GM19023 (cell line): ENCODE data around the gene NXPH1.
A peak's percentile ranks its signal among the peaks of the same experiment; 100 is the strongest.
"Not testable (repeated sequence)": the region's sequence is repeated elsewhere in the genome, so short reads cannot be mapped to it uniquely, and the experiment has no call there.

Source experiments
- ATAC-seq: cut with Tn5 transposase; IDR thresholded peaks from one replicate; pipeline ENCODE4 v1.9.1; 2021; ENCODE audit warnings: mild to moderate bottlenecking, moderate library complexity; ENCODE audit not compliant: unreplicated experiment

NXPH1 gene

DNA sequence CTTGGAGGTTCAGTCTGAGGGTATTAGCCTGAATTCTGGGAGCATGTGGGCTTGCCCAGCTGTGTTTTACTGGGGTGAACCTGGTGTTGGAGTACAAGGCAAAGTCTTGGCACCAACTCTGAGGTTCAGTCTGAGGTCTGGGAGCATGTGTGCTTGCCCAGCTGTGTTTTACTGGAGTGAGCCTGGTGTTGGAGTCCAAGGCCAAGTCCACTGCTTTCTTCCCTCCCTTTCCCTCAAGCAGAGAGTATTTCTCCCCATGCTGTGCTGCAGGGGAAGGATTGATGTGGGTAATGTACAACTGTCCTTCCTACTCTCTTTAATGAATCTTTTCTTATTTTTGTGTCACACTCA lies 236.1 kb downstream of the NXPH1 start:
- no peak for ATAC-seq

DNA sequence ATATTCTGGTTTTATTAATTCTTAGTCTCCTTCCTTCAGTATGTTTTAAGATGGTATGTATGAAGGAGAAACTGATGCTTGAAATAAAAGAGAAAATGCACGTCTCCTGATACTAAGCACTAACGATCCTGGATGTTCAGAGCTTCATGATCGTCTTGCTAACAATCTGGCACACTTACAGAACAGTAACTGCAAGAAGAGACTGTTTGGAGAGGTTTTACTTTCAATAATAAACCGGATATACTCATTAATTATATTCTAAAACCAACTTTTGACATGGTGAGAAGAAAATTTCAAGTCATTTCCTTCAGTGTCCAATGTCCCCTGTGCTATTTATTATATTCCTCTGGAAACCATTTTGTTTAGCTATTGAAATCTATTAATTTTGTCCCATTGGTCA lies 251.0 kb downstream of the NXPH1 start:
- ATAC-seq, result no peak

DNA sequence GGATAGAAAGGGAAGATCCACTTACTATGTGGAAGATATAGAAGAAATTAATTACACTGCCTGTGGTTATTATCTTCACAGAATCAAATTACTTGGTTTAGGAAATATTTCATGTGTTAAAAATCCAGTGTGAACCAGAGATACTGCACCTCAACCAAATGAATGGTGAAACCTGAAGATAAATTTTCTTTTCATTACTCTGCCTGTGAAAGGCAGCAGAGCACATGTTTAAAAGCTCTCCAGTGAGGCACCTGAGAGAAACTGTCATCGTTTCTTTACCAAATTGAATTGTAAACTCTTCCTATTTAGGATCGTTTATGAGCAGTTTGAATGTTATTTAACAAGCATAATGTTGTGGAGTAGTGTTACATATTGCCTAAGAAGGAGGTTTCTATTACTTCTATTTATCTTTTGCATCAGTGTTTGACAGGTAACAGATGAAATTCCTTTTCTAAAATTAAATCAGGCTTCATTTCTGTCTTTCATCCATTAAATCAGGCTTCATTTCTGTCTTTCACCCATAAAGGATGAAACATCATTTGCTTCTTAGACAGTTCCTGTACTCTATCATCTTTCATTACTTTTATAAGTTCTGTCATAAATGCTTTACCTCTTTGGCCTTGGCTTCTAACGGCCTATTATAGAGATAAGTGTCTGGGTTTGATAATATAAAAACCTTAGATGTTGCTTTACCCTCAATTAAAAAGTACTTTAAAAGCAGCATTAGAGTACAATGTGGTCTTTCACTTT lies 266.6 kb downstream of the NXPH1 start:
- no peak for ATAC-seq

DNA sequence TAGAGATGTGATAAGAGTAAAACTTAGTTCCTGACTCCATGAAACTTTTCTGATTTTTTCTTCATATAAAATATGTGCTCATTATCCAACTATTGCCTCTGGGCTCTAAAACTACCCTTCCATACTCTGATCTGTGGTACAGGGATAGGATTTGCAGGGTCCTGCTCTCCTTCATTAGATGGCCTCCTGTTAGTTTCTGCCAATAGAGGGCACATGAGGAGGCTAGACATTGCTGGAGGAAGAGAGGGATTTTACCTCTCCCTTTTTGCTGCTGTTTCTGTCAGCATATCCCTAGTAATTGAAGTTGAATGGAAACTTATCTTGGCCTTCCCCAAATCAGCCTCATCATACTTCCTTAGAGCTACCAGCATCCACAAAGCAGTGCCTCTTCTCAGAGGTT lies 269.4 kb downstream of the NXPH1 start:
- no peak for ATAC-seq

DNA sequence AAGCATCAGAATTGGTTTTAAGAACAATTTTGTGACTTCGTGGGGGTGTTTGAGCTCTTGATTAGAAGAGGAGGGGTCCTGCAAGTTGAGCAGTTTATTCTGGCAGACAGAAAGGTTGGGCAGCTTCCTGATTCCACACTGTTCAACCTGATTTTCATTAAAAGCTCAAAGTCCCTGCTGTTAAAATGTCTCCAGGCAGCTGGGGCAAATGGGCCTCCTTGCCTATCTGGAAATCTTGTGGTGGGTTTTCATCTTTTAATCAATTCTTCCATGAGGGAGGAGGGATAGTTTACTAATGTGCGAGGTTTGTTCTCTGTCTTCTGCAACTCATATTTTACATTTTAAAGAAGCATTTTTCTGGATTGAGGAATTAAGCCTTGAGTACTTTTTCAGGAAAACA lies 276.7 kb downstream of the NXPH1 start:
- no peak for ATAC-seq

DNA sequence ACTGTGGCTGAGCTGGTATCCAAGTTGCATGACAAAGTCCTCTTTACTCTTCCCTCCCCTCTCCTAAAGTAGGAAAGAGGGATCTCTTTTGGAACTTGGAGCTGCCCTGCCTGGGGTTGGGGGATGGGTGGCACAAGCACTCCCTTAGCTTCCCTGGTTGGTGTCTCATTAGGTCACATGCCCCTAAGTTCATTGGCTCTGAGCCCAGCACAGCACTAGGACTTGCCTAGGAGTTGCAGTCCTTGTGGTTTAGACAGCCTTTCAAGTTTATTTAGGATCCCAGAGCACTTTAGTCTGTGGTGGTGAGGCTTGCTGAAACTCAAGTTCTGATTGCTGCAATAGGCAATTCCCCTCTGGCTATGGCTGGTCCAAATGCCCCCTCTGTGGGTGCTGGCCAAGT lies 281.4 kb downstream of the NXPH1 start:
- ATAC-seq, result no peak

DNA sequence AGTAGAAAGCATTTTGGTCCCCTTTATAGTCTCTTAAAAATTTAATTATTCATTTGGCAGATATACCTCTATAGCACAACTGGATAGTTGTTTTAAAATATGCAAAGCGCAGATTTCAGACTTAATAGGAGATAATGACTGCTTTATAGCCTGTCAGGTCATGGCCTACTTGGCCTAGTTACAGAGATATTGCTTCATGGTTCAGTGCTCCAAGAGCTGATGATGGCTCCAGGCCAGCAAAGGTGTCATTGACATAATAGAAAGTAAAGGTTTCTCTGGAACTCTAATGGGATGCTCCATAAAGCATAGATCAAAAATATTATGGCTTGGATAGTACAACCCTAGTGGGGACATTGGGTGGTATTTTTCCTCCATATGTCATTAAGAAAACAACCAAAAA lies 285.7 kb downstream of the NXPH1 start:
- ATAC-seq, result no peak

DNA sequence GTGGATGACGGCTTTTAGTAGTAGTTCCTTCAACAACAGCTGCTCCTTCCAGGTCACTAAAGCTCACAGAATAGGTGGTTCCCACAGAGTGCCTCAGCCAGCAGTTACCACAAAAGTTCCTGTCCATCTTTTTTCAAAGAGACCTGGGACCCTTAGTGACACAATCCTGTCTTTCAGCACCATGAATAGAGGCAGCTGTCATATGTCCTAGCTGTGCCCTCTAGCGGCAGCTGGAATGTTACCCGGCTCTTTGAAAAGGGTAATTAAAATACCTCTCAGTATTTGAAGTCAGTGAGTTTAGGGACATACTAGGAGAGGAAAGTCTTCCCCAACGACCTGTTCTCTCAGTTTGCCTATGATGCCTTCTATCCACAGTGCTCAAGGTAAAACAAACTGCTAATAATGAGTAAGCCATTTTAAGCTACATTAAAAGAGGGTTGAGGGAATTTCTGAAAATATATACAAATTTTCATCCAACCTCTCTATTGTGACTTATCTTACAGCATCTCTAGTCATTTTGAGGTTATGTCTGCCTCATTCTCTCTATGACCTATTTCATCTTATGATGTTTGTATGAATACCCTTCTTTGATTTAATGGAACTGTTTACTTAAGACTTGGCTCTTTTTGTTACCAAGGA lies 290.8 kb downstream of the NXPH1 start:
- peak; percentile 79 for ATAC-seq

DNA sequence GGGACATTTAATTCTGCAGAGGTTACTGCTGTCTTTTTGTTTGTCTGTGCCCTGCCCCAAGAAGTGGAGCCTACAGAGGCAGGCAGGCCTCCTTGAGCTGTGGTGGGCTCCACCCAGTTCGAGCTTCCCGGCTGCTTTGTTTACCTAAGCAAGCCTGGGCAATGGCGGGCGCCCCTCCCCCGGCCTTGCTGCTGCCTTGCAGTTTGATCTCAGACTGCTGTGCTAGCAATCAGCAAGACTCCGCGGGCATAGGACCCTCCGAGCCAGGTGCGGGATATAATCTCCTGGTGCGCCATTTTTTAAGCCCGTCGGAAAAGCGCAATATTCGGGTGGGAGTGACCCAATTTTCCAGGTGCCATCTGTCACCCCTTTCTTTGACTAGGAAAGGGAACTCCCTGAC lies 298.3 kb downstream of the NXPH1 start:
- ATAC-seq, result not testable (repeated sequence)

DNA sequence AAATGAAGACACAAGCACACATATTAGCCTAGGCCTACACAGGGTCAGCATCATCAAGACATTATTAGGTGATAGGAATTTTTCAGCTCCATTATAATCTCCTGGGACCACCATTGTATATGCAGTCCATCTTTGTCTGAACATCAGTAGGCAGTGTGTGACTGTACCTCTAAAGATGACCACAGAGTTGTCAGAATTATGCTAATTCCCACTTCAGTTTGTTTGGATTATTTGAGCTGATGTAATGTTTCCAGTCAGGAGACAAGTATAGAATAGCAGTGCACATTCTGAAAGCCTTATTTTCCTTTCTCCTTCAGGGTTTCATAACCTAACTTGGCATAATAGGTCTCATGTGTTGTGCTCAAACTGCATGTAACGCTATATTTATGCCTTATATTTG lies 306.4 kb downstream of the NXPH1 start:
- ATAC-seq, result no peak

DNA sequence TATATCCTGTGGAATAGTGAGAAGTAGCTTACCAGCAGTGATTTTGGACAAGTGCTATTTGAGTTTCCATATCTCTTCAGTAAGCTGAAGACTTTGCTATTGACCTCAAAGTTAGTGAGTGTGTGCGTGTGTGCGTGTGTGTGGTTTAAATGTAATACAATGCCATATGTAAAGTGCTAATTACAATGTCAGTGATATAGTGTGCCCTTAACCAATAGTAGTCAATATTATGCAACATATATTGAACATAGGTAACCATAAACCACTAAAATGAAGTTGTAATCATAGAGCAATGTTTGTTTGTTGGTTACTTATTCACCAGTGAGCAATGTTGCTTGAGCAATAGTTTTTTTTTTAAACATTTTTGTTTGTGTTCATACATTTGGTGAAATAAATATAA lies 309.4 kb downstream of the NXPH1 start:
- ATAC-seq, result no peak

DNA sequence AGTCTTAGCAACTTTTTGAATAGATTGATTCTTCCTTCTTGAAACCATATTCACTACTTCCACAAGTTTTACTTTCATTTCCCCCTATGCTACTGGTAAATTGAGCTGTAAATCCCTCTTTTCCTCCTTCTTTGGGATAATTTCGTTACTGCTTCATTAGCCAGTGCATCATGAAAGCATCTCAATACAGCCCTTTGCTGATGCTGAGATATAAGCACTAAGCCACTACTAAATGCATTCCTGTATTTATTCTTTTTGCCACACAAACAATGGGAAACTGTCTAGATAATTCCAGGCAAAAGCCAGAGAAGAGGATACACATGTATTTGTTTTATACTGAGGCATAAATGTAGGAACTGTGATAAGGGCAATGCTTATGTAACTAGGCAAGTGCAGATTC lies 313.9 kb downstream of the NXPH1 start:
- no peak for ATAC-seq

DNA sequence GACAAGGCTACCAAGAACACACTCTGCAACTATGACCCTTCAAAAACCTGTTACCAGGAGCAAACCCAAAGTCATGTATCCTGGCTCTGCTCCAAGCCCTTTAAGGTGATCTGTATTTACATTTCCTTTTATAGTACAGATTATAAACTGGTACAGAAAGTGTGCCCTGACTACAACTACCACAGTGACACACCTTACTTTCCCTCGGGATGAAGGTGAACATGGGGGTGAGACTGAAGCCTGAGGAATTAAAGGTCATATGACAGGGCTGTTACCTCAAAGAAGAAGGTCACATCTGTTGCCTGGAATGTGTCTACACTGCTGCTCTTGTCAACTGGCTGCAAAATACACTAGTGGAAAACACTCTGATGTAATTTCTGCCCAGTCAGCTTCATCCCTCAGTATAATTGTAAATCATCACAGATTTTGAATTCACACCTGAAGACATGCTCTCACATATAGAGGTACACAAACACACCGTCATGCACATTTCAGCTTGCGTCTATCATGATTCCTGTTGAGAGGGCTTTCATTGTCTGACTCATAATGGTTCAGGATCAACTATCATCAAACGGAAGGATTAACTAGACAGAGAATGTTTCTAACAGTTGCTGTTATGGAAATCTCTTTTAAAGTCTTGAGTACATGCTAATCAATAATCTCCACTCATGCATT lies 318.3 kb downstream of the NXPH1 start:
- no peak for ATAC-seq

DNA sequence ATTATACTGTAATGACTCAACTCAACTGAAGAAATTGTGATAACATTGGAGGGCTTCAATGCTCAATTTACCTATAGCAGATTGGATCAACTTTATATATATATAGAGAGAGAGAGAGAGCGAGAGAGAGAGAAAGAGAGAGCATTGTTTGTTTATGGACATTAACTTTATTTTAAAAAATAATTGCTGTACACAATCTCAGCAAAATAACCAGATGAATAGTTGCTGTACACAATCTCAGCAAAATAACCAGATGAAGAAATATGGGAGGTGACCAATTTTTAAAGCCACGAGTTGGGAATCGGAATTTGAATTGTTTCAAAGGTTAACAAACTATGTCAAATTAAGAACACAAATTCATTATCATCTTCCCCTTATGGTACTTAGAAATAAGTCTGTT lies 319.9 kb downstream of the NXPH1 start:
- ATAC-seq, result no peak

DNA sequence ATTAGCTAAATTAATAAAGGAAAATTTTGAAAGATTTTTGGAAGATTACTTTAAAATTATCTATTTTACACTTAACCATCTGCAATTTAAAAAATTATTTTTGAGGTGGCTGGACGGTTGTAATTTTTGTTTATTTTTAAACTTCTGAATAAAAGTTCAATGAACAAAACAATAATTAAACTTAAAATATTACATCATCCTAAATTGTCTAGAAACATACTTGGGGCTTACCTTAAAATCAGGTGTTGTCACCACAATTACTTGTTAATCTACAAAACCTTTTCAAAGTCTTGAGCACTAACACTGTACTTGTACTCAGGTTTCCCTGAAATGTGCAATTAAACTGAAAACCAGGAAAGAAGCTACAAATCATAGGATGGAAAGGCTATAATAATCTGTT lies 328.3 kb downstream of the NXPH1 start:
- ATAC-seq, result no peak

DNA sequence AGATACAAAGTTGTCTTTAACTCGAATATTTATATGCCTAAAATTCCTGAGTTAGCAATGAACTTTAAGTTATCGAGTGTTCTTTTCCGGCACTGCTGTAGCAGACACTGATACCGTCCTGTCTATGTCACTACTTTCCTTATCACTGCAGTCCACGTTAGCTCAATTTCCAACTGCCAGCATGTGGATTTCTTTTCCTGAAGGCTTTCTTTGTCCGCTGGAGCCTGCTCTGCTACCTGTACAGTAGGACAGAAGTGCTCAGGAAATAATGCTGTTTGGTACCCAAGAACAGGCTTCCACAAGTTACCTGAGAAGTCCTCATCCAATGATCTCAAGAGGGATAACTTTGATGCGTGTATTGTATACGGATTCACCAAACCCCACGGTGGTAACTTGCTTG lies 329.4 kb downstream of the NXPH1 start:
- ATAC-seq, result no peak

DNA sequence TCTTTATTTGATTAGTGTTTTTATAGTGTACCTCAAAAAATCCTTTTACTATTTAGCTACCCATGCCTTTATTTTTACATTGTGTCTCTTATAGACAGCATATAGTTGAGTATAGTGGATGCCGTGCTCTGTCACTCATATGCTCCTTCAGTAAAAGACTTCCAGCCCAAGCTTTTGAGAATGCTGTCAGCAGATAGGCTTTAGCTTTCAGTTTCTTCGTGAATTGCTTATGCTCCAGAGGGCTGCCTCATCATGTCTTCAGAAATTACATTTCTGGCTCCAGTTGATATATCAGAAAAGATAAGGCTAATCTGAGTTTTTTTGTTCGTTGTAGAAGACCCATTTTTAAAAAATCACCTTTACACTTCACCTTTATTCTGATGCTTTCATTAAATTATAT lies 332.0 kb downstream of the NXPH1 start:
- ATAC-seq, result no peak

DNA sequence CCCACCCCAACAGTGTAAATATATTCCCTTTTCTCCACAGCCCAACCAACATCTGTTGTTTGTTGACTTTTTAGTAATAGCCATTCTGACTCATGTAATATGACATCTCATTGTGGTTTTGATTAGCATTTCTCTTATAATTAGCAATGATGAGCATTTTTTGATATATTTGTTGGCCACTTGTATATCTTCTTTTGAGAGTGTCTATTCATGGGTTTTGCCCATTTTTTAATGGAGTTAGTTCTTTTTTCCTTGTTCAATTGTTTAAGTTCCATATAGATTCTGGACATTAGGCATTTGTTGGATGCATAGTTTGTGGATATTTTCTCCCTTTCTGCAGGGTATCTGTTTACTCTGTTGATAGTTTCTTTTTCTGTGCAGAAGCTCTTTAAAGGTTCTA lies 340.1 kb downstream of the NXPH1 start:
- ATAC-seq, result no peak

DNA sequence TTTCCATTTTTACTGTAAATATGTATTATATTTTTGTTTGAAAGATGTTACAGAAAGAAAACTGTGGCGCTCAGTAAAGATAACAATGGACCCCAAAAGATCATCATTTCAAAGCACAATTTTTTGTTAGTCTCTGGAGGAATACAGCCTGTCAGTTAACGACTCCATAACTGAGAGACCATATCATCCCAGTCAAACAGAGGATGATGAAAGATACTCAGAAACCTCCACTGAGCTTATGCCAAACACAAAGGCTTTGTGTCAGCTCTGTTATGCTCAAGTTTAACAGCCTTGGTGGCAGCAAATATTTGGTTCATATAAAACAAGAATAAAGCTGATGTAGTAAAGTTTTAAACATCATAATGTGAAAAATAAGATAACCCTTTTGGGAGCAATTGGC lies 345.1 kb downstream of the NXPH1 start:
- ATAC-seq, result no peak

DNA sequence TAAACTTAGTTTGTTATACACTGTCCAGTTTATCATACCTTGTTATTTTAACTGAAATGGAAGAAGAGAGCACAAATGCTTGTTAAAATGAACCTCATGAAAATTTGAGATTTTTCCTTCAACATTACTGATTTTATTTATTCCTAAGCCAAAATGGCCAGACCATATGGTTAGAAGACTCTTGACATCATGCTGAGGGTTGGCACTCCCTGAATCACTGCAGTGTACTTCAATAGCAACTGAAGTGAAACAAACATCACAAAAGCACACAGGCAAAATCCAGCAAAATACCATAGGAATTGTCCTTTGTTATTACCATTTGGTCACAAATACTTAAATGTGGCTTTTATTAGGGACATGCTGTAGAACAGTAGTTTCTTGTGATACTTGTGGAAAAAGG lies 347.8 kb downstream of the NXPH1 start:
- ATAC-seq, result no peak

DNA sequence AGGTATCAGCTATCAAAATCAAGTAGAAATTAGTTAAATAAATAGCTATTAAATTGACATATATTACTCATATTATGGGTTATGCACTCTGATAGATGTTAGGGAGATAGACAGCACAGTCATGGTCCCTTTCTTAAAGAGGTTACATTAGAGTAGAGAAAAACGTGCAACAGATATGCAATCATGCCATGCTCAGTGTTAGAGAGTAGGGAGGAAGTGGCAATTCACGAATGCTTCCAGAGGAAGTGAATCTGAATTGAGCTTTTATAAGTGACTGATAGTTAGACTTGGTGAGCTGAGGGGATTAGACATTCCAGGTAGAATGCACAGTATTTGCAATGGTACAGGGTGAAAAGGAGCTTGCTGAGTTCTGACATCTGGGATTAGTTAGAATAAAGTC lies 349.8 kb downstream of the NXPH1 start:
- no peak for ATAC-seq

DNA sequence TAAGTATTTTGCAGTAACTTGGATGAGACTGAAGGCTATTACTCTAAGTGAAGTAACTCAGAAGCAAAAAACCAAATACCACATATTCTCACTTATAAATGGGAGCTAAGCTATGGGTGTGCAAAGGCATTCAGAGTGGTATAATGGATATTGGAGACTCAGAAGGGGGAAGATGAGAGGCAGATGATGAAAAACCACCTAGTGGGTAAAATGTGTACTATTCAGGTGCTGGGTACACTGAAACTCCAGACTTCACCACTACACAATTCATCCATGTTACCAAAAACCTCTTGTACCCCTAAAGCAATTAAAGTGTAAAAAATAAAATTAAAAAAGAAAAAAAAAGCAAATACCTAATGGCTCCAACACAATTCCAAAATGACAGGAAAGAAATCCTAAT lies 351.7 kb downstream of the NXPH1 start:
- no peak for ATAC-seq
